C4-2B (cell line): Measurements from ENCODE around the gene ROR1.

ENCODE experiments used
- CTCF ChIP-seq: fragments of 450-650 bp; conservative IDR thresholded peaks from 2 replicates; pipeline ENCODE4 v1.5.1; 2017; ENCODE audit warnings: mild to moderate bottlenecking
- ZFX ChIP-seq: fragments of 450-650 bp; IDR thresholded peaks from 2 replicates; pipeline ENCODE4 v1.6.1; 2017

DNA sequence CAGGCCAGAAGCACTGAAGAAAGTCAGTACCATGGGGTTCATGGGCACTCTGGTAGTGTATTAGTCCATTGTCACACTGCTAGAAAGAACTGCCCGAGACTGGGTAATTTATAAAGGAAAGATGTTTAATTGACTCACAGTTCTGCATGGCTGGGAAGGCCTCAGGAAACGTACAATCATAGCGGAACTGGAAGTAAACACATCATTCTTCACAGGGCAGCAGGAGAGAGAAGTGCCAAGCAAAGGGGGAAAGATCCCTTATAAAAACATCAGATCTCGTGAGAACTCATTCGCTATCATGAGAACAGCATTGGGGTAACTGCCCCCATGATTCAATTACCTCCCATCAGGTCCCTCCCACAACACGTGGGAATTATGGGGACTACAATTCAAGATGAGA is 20.2 kb upstream of the ROR1 start:
- TF ChIP-seq CTCF, result no peak
- TF ChIP-seq ZFX, result no peak
